HG03432 (cell line): ENCODE results near the gene FGFR3.

ENCODE experiments used
- ATAC-seq: cut with Tn5 transposase; IDR thresholded peaks from one replicate; pipeline ENCODE4 v1.9.1; 2021; ENCODE audit warnings: mild to moderate bottlenecking, moderate library complexity; ENCODE audit not compliant: unreplicated experiment

Gene FGFR3

DNA sequence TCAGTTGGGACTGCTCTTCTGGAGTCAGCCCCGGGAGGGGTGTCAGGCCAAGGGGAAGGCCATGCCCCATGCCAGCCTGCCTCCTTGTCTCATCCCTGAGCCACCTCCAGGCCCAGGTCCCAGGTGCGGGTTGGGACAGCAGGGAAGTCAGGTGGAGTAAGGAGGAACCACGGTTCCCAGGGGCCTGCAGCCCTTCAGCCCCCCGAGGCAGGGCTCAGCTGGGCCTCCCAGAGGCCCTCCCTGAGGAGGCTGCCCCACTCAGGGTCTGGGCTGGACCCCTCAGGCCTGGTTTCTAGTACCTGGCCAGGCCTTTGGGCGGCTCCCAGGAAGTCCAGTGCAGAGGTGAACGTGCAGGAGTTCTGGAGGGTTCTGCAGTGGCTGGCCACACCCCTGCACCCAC lies 23.4 kb upstream of the FGFR3 start:
- ATAC-seq: no peak

GRCh38 chr4:1770245-1770644 lies 22.8 kb upstream of the FGFR3 start:
- no peak for ATAC-seq

DNA sequence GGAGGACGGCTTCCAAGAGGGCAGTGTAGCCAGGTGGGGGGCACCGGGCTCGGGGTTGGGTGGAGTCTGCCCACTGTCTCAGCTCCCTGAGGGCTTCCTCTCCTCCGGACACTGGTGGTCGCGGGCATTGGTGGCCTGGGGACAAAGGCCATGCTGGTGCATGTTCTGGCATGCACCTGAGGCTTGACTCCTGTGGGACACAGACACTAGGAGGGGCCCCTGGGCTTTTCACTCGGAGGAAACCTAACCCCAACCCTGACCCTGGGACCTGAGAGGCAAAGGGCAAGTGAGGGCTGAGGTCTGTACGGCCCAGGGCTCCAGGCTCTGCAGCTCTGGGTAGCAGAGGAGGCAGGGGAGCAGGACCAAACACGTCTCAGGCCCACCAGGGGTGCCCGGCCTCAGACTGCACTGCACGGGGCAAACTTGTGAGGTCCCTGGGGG lies 22.3 kb upstream of the FGFR3 start:
- no peak for ATAC-seq

DNA sequence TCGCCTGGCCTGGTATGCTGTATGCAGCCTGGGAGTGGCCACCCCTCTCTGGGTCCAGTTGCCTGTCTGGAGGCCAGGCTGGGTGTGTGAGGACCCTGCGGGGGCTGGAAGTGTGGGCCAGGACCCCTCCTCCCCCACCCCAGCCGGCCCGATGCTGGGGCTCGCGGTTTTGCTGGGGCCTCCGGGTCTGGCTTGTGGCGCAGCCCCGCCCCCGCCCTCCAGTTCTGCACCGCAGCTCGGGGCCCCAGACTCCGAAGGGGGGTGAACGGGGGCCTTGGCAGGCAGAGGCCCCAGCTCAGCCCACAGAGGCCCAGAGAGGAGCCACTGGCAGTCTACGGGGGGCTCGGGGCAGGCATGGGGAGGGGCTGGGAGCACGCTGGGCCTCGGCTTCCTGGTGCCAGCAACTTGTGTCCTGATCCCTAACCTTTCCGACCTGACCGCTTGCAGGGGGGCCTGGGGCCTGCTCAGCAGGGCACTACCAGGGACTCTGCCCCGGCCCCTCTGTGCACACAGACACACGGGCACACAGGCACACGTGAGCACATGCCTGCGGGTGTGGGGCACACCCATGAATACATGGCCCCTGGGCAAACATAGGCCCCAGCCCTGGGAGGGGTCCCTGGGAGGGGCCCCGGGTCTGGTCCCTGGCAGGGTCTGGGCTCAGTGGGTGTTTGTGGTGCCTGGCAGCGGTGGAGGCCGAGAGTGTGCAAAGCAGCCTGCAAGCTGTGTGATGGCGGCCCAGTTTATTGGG lies 21.4 kb upstream of the FGFR3 start:
- ATAC-seq: no peak

GRCh38 chr4:1772853-1773538 lies 20.1 kb upstream of the FGFR3 start:
- ATAC-seq: no peak

DNA sequence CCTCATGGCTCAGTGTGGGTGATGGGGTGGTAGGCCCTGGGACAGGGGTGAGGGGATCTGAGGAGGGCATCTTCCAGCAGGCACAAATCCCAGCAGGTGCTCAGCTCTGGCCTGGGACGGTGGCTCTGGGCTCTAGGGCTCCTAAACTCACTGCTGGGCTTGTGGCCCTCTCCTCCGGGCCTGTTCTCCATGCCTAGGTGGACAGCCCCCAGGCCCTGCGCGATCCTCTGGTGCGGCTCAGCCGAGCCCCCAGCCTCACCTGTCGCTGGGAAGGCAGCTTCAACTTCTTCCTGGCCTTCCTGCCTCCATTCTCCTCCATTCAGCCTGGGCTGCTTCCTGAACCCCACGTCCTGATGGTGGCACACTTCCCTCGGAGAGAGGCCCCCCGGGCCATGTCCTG lies 19.3 kb upstream of the FGFR3 start:
- ATAC-seq: no peak

- no peak for ATAC-seq
Observed at GRCh38 chr4:1775731-1776500, 17.2 kb upstream of the FGFR3 start.

- no peak for ATAC-seq
Observed at GRCh38 chr4:1776521-1777161, 16.5 kb upstream of the FGFR3 start.

DNA sequence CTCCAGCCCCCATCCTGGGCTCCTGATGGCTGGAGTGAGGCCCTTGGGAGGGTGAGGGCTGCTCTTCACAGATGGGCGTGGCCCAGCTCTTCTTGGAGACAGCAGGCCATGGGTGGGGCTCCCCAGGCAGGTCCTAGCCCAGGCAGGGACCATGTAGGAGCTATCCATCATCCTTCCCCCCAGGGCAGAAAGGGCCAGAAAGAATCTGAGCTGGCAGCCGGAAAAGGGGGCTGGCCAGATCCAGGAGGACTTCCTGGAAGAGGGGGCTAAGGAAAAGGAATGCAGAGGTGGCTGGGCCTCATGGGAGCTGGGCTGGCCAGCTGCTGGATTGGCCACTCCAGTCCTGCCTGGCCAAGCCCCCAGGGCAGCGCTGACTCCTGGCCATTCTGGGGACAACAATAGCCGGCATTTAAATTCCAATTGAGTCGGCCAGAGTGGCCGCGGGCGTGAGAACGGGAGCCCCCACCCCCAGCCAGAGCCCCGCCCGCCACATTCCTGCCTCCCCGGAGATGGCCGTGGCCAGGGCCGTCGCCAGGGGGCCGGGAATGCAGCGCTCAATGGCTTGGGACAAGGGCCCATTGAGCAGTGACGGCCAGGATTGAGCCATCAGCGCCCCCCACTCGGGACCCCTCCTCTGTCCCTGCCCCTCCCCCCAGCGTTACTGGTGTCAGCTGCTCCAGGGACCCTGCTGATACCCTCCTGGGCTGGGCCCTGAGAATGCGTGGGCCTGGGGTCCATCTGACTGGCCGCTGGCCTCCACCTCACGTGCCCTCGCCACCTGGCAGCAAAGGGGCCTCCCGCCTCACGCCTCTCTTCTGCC lies 15.1 kb upstream of the FGFR3 start:
- ATAC-seq: no peak

- ATAC-seq: no peak
Observed at GRCh38 chr4:1778642-1779392, 14.3 kb upstream of the FGFR3 start.

- ATAC-seq: no peak
Observed at GRCh38 chr4:1779588-1780382, 13.3 kb upstream of the FGFR3 start.

GRCh38 chr4:1780435-1780834 lies 12.7 kb upstream of the FGFR3 start:
- ATAC-seq: no peak

DNA sequence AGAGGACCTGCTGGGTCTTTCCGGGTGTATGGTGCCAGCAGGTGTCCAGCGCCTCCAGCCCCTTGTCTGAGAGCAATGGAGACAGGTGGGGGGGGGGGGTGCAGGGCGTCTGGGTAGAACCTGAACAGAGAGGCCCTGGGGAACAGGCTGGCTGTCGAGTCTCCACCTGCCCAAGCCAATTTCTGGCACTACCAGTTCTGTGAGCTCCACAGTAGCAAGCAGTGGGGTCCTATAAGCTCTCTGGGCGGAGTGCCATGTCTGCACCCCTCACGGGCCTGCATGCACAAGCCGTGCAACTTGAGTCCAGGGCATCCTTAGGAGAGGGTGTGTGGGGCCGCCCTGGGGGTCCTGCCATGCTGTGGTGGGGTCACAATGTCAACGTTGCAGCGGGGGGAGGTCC lies 10.1 kb upstream of the FGFR3 start:
- ATAC-seq: no peak

- ATAC-seq: no peak
Observed at GRCh38 chr4:1783970-1784369, 9.1 kb upstream of the FGFR3 start.

DNA sequence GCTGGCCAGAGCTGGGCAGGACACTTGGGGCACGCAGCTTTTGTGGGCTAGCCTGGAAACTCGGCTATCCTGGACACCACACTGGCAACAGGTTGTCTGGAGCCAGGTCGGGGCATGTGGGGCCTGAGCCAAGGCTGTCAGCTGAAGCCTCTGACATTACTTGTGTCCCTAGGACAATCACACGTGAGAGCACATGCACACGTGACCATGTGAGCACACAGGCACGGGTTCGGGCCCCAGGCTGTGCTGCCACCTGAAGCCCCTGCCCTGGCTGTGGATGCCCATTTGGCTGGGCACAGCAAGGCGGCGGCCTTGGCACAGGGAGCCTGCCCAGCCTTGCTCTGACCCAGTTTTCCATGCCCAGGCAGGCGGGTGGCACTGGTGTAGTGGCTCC lies 8.7 kb upstream of the FGFR3 start:
- no peak for ATAC-seq

- ATAC-seq: no peak
Observed at GRCh38 chr4:1784789-1785591, 8.1 kb upstream of the FGFR3 start.

DNA sequence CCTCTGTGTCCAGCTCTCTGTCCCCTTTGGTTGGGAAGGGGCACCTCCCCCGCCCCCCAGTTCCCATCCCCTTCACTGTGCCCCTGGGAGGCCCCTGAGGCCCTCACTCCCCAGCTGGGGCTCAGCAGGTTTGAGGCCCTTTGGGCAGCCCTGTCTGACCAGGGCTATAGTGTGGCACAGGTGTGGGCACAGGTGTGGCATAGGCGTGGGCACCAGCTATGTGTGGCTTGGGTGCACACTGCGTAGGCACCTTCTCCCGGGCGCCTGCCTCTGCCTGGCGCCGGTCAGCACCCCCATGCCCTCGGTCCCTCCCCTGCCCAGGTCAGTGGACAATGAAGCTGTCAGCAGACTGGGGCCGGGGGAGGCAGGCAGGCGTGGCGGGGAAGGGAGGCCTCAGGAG lies 7.5 kb upstream of the FGFR3 start:
- ATAC-seq: no peak
